Pons (tissue), 1 donor: ENCODE results near the gene OR4D2.

Experiments used
- DNase-seq: peaks from one replicate; pipeline ENCODE4 v3.0.0-alpha.2; 2016; ENCODE audit warnings: low spot score

Gene OR4D2

GRCh38 chr17:58174871-58175270 is 8.1 kb downstream of the OR4D2 start:
- no peak for DNase-seq

GRCh38 chr17:58176200-58176599 is 9.4 kb downstream of the OR4D2 start:
- no peak for DNase-seq

DNA sequence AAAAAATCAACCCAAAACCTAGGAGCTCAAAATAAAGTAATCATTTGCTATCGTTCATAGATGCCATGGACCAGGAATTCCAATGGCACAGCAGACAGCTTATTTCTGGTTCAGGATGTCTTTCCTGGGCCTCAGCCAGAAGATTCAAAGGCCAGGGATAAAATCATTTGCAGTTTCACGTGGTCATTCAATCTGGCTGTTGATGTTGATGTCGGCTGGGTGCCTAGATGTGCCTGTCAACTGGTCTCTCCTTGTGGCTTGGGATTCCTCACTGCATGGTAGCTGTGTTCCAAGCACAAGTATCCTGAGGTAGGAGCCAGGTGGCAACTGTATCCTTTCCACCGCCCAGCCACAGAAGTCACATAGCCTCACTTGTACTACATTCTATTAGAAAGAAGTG is 15.0 kb downstream of the OR4D2 start:
- no peak for DNase-seq

DNA sequence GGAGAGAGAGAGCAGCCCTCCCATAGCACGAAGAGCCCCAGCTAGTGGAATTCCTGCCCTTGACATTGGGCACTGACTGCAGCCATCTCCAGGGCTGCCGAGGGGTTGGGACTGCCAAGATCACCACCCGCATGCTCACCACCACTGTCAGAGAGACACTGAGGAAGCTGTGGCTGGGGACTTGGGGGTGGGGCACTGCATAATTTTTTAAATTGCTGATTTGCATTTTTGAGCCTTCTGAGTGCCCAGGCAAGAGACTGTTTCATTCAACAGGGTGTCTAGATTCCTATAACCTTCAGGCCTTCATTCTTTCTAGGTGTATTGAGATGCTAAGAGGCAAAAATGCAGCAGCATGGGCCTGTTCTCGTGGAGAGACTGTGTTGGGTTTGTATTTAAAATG is 16.7 kb downstream of the OR4D2 start:
- no peak for DNase-seq

- no peak for DNase-seq
Measured at GRCh38 chr17:58184308-58184985, 17.7 kb downstream of the OR4D2 start.

- no peak for DNase-seq
Measured at GRCh38 chr17:58184986-58185761, 18.4 kb downstream of the OR4D2 start.

DNA sequence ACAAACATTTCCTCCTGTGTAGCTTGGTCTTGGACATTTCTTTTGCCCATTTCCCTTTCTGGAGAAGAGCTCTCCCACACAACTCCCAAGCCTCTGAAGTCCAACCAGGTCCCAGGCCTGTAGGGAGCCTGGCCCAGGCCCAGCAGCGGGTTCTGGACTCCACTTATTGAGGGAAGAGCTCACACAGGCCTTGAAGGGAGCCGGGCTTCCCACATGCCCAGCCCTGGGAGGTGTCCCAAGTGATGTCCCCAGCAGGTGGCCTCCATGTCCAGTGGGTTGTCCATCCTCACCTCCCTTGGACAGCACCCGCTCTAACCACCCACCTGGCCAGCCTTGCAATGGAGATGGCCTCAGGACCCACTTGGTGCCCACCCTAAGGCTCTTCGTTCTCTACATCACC is 19.8 kb downstream of the OR4D2 start:
- no peak for DNase-seq

GRCh38 chr17:58187063-58187462 is 20.3 kb downstream of the OR4D2 start:
- no peak for DNase-seq

DNA sequence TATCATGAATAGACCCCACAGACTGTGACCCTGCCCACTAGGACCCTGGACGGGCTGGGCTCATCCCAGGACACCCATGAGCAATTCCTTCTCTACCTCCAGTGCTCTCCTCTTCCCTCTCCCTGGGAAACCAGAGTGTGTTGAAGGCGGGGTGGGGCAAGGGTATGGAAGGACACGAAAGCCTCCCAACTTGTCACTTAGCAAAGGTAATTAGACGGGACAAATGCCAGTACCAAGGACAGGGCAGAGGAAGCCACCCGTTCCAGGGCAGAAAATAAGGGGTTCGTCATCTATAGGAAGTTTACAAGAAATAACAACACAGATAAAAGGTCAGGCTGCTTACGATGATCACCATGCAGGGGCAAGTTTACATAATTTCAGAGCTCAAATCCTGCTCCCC is 20.9 kb downstream of the OR4D2 start:
- no peak for DNase-seq

GRCh38 chr17:58189436-58190146 is 22.8 kb downstream of the OR4D2 start:
- DNase-seq = peak; percentile 4

- no peak for DNase-seq
Measured at GRCh38 chr17:58191241-58191896, 24.6 kb downstream of the OR4D2 start.

- DNase-seq = no peak
Measured at GRCh38 chr17:58192612-58193011, 25.8 kb downstream of the OR4D2 start, which contains the start of gene EPX. TSS of gene EPX (plus strand) at chr17:58192726. CDS start at chr17:58192847, 121 bp downstream.

DNA sequence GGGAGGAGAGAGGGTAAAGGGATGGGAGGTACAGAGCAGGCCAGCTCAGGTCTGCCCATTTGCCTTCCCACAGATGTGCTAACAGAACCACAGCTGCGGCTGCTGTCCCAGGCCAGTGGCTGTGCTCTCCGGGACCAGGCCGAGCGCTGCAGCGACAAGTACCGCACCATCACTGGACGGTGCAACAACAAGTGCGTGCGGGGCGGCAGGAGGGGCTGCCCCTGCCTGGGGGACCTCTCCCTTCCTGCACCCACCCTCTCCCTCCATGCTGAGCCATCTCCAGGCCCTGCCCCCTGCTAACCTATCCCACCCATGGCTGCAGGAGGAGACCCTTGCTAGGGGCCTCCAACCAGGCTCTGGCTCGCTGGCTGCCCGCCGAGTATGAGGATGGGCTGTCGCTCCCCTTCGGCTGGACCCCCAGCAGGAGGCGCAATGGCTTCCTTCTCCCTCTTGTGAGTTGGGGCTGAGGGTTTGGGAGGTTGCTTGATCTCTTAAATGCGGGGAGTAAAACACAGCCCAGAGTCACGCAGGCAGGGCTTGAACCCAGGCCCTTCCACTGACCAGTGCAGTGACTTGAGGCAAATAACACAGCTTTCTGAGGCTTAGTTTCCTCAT is 27.0 kb downstream of the OR4D2 start:
- DNase-seq = no peak

DNA sequence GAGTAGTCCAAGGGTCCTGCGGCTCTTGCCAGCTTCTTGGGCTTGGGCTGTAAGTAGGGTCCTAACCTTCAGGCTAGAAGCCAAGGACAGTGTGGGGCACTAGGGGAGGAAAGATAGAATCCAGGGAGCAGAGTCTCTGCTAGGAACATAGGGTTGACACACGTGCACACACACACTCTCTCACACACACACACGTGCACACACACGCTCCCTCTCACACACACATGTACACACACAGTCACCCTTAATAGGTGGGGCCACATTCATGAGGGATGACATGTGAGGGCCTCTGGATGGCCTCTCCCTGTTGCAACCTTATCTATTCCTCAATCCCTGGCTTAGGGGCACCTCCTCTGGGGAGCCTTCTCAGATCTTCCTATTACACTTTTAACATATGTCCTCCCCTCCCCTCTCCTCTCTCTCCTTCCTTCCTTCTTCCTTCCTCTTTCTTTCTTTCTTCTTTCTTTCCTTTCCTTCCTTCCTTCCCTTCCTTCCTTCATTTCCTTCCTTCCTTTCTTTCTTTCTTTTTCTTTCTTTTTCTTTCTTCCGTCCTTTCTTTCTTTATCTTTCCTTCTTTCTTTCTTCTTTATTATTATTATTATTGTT is 28.8 kb downstream of the OR4D2 start:
- DNase-seq = no peak

- DNase-seq = no peak
Measured at GRCh38 chr17:58196610-58197009, 29.8 kb downstream of the OR4D2 start.

- no peak for DNase-seq
Measured at GRCh38 chr17:58200024-58200633, 33.3 kb downstream of the OR4D2 start.

GRCh38 chr17:58202859-58203258 is 36.1 kb downstream of the OR4D2 start:
- no peak for DNase-seq

DNA sequence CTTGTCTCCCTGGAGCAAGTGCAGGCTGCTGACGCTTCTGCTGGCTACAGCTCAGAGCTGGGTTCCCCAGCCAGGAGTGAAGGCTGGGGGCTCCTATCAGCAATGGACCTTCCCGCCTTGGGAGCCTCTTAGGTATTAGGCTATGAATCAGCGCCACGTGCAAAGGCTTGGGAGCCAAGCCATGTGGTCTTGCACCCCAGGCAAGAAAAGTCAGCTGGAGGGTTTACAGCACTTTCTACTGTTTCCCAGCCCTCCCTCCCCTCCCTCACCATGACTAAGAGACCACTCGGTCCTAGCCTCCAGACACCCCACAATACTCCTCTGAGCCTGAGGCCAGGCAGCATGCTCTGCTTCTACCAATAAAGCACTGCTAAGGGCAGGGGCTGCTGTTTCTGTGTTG is 38.0 kb downstream of the OR4D2 start:
- no peak for DNase-seq

DNA sequence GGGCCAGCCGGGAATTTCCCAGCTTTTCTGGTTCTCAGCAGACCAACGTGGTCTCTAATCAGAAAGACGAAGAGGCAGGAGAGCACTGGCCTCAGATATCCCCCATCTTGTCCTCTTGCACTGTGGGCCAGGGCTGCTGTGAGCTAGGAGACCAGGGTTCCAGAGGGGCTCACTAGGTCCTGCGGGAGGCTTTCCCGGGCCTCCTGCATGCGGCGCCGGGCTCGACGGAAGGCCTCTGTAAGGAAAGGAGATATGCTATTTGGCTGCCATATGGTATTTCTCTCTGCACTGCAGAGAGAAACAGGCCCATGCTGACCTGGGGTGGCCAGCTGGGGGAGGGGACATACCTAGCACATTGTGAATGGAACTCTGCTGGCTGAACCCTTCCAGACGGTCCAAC is 39.2 kb downstream of the OR4D2 start:
- DNase-seq = no peak

GRCh38 chr17:58207451-58207850 is 40.7 kb downstream of the OR4D2 start:
- DNase-seq = no peak

DNA sequence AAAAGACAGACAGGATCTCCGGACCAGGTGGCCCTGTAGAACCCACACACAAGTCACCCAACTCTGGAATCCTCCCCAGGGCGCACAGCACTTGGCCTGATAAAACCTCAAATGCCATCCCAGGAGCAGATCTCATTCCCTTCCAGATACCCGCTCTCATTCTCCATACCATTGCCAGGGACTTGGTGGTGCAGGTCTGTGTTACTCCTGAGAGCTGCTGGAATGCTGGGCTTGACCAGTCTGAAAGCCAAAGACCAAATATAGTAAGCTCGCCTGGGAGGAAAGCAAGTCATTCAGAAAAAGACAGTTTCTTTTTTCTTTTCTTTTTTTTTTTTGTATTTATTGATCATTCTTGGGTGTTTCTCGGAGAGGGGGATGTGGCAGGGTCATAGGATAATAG is 41.6 kb downstream of the OR4D2 start:
- DNase-seq = no peak
